Measurements from ENCODE around the gene BEST2.

GRCh38 chr19:12721656-12722565 is 29.7 kb upstream of the BEST2 start:
- no peak for TF ChIP-seq ZBTB7A (IDR thresholded peaks at IDR 0.05; ENCODE audit: low read depth)
- TF ChIP-seq RAD21 (IDR thresholded peaks at IDR 0.05; ENCODE audit: low read depth) = no peak
- TF ChIP-seq YY1 (IDR thresholded peaks at IDR 0.05; ENCODE audit: low read depth) = no peak
- TF ChIP-seq TEAD4 (IDR thresholded peaks at IDR 0.05) = no peak
- TF ChIP-seq EP300 (IDR thresholded peaks at IDR 0.05; ENCODE audit: borderline replicate concordance) = no peak
- TF ChIP-seq, protein P1, sequence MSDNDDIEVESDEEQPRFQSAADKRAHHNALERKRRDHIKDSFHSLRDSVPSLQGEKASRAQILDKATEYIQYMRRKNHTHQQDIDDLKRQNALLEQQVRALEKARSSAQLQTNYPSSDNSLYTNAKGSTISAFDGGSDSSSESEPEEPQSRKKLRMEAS (IDR thresholded peaks at IDR 0.05) = no peak
- TF ChIP-seq TCF12 (IDR thresholded peaks at IDR 0.05; ENCODE audit: low read depth) = no peak

All from Ishikawa (cell line).